Activated T-cell treated with anti-CD3 and anti-CD28 coated beads for 48 hours (primary cell): ENCODE results near the gene KCNQ1.

ENCODE experiments used
- DNase-seq: peaks from one replicate; pipeline ENCODE4 v3.0.0-alpha.2; 2020; ENCODE audit warnings: low read depth

The KCNQ1 gene

GRCh38 chr11:2651054-2651617, 206.3 kb downstream of the KCNQ1 start:
- DNase-seq: no peak

GRCh38 chr11:2651826-2652271, 207.0 kb downstream of the KCNQ1 start:
- DNase-seq: no peak

GRCh38 chr11:2652333-2653197, 207.8 kb downstream of the KCNQ1 start:
- no peak for DNase-seq

- no peak for DNase-seq
Observed at GRCh38 chr11:2653198-2653551, 208.4 kb downstream of the KCNQ1 start.

GRCh38 chr11:2653930-2654739, 209.3 kb downstream of the KCNQ1 start:
- DNase-seq: no peak

- DNase-seq: no peak
Observed at GRCh38 chr11:2655016-2655719, 210.4 kb downstream of the KCNQ1 start.

- DNase-seq: no peak
Observed at GRCh38 chr11:2655834-2656622, 211.2 kb downstream of the KCNQ1 start.

- no peak for DNase-seq
Observed at GRCh38 chr11:2656859-2657258, 212.1 kb downstream of the KCNQ1 start.

- no peak for DNase-seq
Observed at GRCh38 chr11:2657697-2658284, 213.0 kb downstream of the KCNQ1 start.

- no peak for DNase-seq
Observed at GRCh38 chr11:2660357-2660939, 215.6 kb downstream of the KCNQ1 start.

GRCh38 chr11:2661173-2662023, 216.6 kb downstream of the KCNQ1 start:
- DNase-seq: no peak

- DNase-seq: no peak
Observed at GRCh38 chr11:2662024-2662312, 217.2 kb downstream of the KCNQ1 start.

GRCh38 chr11:2662430-2663299, 217.9 kb downstream of the KCNQ1 start:
- no peak for DNase-seq

GRCh38 chr11:2663506-2663905, 218.7 kb downstream of the KCNQ1 start:
- no peak for DNase-seq

- no peak for DNase-seq
Observed at GRCh38 chr11:2663915-2664314, 219.1 kb downstream of the KCNQ1 start.

GRCh38 chr11:2664376-2664775, 219.6 kb downstream of the KCNQ1 start:
- DNase-seq: no peak

- DNase-seq: no peak
Observed at GRCh38 chr11:2664791-2665525, 220.2 kb downstream of the KCNQ1 start.
